ENCODE measurements around the gene CCNJL.

CCNJL gene

DNA sequence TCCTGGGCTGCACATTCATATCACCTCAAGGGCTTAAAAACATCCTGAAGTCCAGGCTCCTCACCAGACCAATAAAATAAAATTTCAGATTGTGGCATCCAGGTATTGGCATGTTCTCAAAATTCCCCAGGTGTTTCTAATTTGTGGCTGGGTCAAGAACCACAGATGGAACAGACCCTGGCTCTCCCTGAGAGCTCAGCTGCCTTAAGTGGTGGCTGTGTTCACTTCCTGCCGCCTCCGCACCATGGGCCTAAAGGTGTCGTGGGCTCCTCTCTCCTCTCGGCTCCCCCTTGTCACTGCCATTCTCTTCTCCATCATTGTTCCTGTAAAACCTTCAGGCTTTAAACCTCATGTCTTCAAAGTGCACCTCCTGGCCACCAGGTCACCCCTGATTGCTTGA, 17.8 kb upstream of the CCNJL start:
- DNase-seq = no peak

DNA sequence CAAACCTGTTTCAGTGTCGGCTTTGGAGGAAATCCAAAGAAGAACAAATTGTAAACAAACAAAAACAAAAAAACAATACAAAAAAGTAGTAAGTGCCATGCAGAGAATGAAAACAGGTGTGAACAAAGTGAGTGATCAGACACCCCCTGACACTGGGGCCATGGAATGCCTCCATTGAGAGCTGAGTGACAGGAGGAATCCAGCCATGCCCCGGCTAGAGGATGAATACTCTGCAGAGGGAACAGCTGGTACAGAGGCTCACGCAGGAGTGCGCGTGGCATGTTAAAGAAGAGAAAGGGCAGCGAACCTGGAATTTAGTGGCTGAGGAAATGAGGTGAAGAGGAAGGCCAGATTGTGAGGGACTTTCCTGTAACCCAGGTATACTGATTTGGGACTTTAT, 15.5 kb upstream of the CCNJL start:
- no peak for DNase-seq

DNA sequence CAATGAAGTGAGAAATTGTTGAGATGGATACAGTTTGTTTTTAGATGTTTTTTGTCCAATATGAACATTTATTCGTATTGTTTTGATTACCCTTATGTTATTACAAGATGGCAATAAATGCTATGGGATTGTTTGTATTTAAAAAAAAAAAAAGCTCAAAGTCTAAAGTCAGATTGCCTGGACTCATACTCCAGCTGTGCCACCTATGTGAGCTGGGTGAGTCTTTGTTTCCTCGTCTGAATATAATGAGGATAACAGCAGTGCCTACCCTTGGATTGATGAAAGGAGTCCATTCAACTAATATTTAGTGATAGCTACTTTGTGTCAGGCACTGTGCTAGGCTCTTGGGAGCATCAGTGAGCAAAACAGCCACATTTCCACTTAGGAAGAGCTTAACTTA, 14.6 kb upstream of the CCNJL start:
- DNase-seq = no peak

DNA sequence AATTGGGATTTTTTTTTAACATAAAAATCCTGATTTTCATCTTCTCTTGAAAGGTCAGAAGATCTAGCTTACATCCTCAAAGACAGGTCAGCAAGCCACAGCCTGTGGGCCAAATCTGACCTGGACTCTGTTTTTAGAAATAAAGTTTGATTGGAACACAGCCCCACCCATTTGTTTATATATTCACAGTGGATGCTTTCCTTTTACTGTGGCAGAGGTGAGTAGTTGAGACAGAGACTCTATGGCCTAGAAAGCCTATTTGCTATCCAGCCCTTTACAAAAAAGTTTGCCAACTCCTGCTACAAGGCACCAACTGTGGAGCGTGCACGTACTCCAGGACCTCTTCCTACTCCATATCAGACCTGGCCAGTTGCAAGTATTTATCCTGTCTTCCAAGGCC, 13.4 kb upstream of the CCNJL start:
- no peak for DNase-seq

DNA sequence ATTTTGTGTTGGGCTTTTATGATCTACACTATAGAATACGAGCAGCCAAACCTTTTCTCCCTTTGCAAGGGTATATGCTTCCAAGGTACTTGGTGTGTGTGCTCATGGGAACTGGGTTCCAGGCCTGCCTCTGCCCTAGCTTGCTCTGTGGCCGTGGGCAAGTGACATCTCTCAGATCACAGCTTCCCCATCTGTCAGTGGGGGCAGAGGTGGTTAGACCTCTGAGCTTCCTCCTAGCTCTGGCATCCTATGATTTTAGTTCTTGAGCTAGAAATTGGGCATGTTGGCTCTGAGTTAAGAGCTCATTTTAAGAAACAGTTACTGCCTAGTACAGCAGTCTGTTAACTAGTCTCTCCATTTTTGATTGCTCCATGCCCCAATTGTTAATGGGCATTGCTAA, 12.5 kb upstream of the CCNJL start:
- DNase-seq = no peak

DNA sequence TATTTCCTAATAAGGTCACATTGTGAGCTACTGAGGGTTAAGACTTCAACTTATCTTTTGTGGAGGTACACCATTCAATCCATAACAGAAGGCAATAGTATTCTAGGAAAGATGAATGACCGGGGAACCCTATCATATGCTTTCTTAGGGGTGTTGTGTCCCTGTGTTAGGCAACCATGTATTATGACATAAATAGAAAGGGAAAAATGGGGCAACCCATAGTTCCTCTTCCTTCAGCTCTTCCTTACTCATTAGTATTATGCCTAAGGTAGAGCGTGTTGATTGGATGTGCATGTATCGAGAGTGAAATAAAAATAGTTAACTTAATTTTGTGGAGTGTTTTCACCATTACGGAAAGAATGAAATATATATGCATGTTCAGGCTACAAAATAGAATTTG, 6.0 kb upstream of the CCNJL start:
- DNase-seq = no peak

DNA sequence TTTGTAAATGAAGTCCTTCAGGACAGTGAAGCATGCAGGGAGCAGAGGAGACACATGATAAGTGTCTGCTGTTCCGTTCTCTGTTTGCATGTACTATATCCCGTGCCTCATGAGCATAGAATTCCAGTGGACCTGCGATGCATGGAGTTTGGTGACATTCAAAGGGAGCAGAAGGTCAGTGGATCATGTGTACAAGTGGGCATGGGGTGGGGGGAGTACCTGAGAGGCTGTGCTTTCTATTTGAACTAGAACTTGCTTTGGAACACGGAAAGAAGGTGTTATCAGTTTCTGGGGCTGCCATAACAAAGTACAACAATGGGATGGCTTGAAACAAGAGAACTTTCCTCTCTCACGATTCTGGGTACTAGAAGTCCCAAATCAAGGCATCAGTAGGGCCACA, 5.1 kb upstream of the CCNJL start:
- DNase-seq = no peak

DNA sequence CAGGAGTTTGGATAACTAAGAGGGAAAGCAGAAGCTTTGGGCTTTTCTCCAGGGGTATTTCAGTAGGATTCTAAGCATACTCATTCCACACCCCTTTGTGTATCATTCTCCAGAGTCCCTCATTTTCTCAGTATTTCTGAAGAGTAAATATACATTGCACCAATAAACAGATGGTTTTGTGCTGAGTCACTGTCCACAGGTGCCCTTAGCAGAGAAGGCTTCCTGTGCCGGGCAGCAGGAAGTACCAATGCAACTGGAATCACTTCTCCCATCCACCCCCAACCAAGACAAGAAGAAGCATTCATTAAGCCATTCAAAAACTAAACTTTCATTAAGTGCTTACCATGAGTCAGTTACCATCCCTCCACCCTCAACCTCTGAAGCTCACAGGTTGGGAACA, 3.6 kb upstream of the CCNJL start:
- DNase-seq = no peak

DNA sequence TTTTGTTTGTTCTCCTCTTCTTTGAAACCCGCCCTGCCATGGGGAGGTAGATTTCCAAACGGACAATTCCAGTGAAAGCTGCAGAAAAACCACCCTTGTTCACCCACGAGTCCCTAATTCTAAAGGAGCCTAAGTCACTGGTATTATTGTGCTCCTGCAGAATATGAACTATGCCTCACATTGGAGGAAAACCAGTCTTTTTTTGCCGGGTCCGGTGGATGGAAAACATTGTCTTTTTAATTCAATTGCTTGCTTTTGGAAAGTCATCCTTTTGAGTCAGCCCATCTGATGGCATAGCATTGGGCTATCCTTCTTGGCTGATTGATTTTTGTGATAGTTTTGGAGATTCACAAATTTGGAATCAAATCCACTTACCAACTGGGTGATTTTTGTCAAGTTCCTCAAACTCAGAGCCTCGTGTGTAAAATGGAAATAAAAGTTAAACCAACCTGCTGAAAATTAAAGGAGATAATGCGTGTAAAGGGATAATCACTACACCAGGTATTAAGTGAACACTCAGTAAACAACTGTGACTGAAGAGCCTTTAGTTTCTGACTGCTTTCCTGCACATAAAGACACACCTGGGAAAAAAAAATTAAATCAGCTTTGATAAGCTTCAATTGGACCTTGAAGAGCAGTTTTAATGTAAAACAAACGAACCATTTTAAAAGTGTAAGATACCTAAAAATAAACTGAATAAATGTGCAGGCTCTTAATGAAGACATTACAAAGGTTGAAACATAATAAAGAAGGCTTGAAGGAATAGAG, 780 bp upstream of the CCNJL start:
- DNase-seq = no peak

DNA sequence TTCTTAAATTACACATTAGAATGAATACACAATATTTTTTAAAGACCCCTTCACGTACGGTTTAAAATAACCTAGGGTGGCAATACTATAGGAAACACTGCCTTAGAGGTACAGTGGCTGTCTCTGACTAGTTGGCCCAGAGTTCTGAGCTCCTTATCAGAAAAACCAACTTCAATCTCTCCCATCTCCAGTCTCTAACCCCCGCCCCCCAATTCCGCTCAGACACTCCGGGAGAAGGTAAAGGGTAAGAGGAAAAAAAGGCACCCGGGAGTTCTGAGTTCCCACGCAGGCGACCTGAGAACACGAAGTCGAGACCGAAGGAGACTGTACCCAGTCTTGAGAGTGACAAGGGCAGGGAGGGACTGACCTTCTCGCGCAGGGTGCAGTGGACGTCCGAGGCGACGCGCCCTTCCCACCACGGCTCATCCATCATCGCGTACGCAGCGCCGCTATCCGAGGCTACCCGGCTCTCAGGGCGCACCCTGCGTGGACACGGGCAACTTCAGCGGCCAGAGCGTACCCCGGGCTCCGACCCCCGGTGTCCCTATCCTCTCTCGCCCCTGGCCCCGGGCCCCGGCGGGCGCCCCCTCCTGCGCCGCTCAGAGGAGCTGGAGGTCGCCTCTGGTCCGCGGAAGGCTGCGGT, 752 bp downstream of the CCNJL start:
- no peak for DNase-seq

DNA sequence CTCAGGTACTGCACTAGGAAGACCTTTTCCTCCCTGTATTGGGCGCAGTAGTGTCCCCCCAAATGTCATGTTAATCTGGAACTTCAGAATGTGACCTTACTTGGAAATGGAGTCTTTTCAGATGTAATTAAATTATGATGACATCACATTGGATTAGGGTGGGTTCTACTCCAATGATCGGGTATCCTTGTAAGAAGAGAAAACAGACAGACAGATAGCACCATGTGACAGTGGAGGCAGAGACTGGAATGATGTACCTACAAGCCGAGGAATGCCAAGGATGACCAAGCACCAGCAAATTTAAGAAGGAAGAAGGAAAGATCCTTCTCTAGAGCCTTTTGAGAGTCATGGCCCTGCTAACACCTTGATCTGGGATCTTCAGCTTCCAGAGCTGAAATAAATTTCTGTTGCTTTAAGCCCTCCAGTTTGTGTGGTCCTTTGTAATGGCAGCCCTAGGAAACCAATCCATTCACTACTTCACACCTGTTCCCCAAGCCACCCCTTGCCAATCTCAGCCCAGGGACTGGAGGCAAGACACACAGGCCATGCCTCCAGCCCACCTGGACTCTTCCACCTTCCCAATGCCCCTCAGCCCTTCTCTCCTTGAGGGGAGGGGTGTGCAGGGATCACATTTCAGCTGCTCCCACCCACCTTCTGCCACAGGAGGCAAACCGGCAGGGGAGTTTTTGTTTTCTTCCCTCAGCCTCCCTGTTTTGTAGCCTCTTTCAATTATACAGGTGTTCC, 1.6 kb downstream of the CCNJL start:
- DNase-seq = no peak

DNA sequence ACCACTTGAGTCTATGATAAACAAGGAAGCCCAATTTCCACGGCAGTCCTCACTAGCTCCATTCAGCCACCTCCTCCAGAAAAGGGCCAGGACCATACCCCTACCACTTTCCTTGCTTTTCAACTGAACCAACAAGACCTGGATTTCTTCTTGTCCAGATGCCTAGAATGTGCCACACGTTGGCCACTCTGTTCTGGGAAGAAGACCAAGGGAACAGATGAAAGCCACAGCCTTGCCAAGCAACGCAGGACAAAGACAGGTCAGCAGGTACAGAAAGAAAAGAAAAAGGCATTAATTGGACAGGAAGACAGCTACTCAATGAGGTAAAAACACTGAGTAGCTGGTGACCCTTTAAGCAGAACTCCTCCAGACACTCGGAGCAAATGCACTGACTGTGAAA, 2.2 kb downstream of the CCNJL start:
- DNase-seq = no peak

DNA sequence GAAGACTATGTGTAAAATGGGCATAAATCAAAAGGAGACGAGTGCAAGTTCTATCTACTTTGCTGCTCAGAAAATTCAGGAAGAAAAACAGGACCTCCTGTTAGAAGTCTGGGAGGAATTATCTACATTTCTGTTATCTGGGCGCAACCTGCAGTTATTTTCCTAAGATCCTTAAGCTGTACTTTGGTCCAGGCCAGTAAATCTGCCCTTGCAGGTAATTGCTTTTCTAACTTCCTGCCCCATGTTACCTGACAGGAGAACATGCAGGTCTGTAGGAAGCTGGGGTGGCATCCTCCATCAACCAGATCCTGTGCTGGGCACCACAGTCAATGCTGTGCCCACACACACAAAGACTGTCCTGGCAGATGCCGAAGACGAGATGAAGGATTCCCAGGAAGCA, 5.7 kb downstream of the CCNJL start:
- DNase-seq = no peak

DNA sequence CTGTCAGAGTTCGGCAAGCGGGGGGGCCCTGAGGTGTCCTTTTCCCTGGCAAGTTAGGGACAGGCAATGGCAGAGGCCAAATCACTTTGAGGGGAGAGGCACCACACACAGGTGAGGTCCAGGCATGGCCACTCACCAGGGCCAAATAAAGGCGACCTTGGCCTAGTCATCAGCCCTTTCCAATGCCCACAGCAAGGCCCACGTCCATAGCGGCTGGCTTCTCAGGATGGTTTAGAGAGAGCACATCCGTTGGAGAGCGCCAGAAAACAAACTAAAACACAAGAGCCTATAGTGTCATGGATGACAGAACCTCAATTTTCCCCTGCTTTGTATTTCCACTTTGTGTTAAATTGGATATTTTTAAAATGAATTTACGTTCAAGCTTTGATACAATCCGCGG, 7.0 kb downstream of the CCNJL start:
- no peak for DNase-seq

DNA sequence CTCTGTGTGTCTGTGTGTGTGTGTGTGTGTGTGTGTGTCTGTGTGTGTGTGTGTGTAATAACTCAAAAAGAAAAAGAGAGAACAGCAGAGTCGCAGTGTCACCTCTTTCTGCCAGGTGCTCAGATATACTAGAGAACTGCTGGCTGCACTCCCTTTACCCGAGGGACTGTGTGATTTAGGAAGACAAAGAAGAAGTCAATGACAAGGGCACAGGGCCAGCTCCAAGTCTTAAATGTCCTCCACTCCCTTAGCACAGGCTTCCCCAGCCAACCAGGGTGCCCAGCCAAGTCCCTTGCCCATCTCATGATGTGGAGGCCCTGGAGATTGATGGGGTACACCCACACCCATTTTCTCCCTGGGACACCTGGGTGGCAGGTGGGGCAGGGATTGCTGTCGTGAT, 8.7 kb downstream of the CCNJL start:
- DNase-seq = no peak

DNA sequence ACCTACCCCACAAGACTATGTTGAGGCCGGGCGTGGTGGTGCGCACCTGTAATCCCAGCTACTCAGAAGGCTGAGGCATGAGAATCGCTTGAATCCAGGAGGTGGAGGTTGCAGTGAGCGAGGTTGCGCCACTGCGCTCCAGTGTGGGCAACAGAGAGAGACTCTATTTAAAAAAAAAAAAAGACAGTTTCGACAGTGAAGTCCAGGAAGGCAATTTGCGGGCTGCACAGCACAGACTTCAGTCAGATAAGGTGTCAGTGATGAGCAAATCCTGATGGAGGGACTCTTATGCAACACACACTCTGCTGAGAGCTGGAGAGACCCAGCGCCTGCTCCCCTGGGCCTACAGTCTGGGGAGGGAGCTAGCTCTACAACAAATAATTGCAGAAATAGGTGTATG, 14.2 kb downstream of the CCNJL start:
- DNase-seq = no peak

DNA sequence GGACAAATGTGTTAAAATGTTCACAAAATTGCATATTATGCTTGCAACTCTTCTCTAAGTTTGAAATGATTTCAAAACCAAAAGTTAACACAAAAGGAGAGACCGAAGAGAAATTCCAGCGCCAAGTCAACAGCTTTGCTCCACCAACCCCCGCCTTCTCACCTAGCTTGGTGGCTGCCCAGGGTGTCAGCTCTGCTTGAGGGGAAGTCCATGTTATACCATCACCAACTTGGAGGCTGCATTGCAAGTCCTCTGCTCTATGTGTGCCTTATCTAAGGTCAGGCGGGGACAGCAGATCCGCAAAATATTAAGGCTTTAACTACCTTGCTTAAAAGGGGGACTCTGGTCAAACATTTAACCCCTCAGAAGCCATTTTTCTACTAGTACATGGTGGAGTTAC, 14.6 kb downstream of the CCNJL start:
- no peak for DNase-seq

DNA sequence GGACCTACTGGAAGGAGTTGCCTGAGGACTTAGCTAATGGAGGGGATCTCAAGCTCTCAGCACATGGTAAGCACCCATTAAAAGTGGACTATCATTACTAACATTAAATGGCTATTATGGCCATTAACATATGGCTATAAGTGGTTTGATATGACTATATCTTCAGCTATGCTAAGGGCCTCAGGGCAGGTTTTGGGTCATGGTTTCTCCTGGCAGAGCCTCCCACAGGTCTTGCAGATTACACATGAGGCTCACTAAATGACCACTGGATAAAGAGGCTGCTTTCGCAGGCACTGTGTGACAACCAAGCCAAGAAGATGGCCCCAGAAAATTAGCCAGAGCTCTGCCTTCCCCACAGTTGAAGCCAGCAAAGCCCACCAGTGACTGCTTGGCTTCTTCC, 15.4 kb downstream of the CCNJL start:
- DNase-seq = no peak

DNA sequence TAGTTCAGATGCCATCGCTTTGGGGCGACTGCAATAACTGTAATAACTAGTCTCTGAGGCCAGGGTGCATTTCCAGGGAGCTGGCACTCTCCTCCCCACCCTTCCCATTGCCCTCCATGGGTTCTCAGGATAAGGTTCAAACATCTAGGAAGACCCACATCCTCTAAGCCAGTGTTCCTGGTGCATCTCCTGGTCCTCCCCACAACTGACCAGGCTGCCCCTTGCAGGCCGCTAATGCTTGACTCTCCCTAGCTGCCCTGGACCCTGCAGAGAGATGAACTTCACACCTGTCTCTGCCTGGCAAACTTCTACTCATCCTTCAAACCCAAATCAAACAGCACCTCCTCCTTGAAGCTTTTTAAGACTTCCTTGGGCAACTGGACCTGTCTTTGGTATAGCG, 15.9 kb downstream of the CCNJL start:
- no peak for DNase-seq

DNA sequence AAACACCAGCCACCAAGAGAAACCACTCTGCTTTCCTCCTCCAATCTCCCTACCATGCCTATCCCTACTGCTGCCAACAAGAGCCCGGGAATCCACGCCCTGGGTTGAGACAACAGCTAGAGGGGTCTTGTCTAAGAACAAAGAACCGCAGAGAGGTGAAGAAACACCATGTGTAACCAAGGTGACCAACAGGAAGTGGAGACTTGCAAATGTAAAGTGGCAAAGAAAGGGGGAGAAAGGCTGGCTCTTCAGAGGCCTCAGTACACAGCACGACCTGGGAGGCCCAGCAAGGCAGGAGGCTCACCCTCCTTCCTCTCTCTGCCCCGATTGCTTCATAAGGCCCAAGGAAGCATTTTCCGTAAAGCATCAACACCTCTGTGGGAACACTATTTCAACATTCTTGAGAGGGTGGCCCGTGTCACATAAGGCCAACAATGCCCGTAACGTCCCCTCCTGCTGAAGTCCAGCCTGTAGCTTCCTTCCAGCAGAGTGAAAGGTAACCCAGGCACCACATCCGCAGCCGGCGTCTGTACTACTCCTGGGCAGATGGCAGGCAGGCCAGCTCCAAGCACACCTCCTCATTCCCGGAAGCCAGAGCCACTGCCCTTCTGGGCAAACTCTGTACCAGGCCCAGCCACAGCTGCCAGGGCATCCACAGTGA, 18.3 kb downstream of the CCNJL start:
- DNase-seq = no peak

DNA sequence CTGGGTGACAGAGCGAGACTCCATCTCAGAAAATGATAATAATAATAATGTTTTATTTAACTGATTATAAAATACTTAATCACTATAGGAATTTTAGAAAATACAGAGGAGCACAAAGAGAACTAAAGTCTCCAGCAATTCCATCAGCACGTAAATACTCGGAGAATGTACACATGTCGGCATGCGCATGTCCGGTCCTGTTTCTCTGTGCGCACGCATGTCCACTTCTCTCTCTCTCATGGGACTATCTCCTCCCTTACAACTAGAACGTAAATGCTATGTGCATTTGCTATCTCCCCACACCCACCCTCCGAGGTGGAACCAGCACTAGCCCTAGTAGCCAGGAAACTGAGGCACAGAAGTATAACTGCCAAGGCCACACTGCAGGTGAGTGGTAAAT, 19.0 kb downstream of the CCNJL start:
- no peak for DNase-seq

DNA sequence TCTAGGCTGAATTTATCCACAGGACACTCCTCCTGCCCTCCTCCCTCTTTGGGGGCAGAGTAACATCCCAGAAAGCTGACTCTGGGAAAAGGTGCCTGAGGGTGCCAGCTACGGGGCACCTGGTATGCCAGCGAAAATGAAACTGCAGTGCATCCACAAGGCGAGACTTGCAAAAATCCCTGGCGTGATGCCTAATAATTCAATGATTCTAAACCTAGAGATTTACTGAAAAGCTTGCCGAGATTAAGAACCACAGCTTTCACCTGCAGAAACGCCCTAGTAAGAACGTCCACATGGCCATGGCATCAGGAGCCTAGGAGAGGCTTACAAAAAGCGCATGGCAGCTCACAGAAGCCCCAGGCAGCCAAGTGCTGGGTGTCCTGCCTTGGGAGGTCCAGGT, 20.9 kb downstream of the CCNJL start:
- no peak for DNase-seq

DNA sequence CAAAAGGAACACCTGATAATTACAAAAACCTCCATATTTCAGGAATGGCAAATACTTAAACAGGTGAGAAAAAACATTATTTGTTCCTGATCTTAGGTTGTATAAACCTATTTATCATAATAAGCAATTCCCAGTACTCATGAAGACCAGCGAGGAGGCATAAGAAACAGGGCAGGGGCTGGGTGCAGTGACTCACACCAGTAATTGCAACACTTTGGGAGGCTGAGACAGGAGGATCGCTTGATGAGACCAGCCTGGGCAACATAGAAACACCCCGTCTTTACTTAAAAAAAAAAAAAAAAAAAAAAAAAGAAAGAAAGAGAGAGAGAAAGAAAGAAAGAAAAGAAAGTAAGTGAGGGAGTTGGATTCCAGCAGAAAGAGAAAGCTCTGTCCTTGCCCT, 21.6 kb downstream of the CCNJL start:
- no peak for DNase-seq

DNA sequence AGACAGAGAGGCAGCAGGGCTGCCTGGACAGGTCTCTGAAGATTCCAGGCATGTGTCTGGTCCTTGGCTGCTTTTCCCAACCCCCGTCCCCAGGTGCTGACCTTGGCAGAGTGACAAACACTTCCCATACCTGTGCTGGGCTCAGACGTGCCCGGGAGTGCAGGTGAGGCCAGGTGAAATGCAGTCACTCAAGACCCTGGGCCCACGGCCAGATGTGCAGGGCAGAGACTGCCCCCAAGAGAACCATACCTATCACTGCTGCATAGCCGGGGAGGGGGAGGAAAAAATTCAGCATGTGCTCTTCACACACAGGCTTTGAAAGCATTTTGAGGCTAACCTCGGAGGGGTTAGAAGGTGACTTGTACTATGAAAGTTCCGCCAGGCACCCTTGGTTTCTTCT, 22.6 kb downstream of the CCNJL start:
- DNase-seq = no peak

Data from cortex of kidney (tissue), 1 donor.